ENCODE results near the gene PLCL2.

DNA sequence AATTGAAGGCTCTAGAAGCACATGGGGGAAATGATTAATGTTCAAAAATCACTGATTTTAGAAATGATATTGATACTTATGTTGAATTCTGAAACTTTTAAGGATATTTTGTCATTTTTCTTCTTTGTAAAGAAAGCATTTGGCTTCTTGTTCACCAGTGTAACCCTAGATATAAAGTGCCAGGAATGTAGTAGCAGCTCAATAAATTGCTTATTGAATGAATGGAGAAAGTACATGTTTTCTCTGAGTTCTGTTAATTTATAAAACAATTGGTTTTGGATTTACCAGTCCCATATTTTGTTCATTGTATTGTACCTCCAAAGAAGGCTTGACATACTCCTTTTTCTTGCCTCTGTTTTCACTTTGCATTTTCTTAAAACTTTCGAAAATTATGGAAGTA is 2.4 kb downstream of the PLCL2 start:
- TF ChIP-seq ZNF274 (IDR thresholded peaks at IDR 0.05; ENCODE audit: low read depth, low read length) (no peak), YY1 (IDR thresholded peaks at IDR 0.05; ENCODE audit: insufficient read depth, insufficient read length) (no peak)
